Stimulated activated CD4-positive, alpha-beta T cell treated with anti-CD3 and anti-CD28 coated beads, Interleukin-4, amount 100 ng/mL, for 1 hour (primary cell): ENCODE results near the gene SPATC1L.
A peak's percentile ranks its signal among the peaks of the same experiment; 100 is the strongest.

ENCODE experiments used
- DNase-seq: peaks from one replicate; pipeline ENCODE4 v3.0.0-alpha.2; 2020

SPATC1L gene

GRCh38 chr21:46118316-46119143 is 65.7 kb downstream of the SPATC1L start:
- no peak for DNase-seq

GRCh38 chr21:46117586-46118315 is 66.5 kb downstream of the SPATC1L start:
- DNase-seq, result no peak

GRCh38 chr21:46116776-46117585 is 67.3 kb downstream of the SPATC1L start:
- no peak for DNase-seq

GRCh38 chr21:46116189-46116775 is 68.0 kb downstream of the SPATC1L start:
- no peak for DNase-seq

GRCh38 chr21:46115441-46116188 is 68.6 kb downstream of the SPATC1L start:
- no peak for DNase-seq

- no peak for DNase-seq
Observed at GRCh38 chr21:46114963-46115362, 69.3 kb downstream of the SPATC1L start.

- DNase-seq, result no peak
Observed at GRCh38 chr21:46113497-46114176, 70.6 kb downstream of the SPATC1L start.

GRCh38 chr21:46112725-46113215 is 71.5 kb downstream of the SPATC1L start:
- DNase-seq, result no peak

GRCh38 chr21:46111857-46112724 is 72.2 kb downstream of the SPATC1L start:
- peak; percentile 1 for DNase-seq

- DNase-seq, result no peak
Observed at GRCh38 chr21:46111193-46111571, 73.1 kb downstream of the SPATC1L start.
